HG03354 (cell line): Measurements from ENCODE around the gene TAAR9.
"Not testable (repeated sequence)": the region's sequence is repeated elsewhere in the genome, so short reads cannot be mapped to it uniquely, and the experiment has no call there.

Experiments used
- ATAC-seq: cut with Tn5 transposase; IDR thresholded peaks from one replicate; pipeline ENCODE4 v1.9.1; 2021; ENCODE audit warnings: mild to moderate bottlenecking; ENCODE audit not compliant: unreplicated experiment, poor library complexity, severe bottlenecking

Gene TAAR9

GRCh38 chr6:132512638-132513632 lies 25.1 kb upstream of the TAAR9 start, which contains the start of gene STX7:
Gene STX7 (minus strand): TSS chr6:132513116. CDS start chr6:132503530, 9,586 bp downstream.
- peak; percentile 93 for ATAC-seq

GRCh38 chr6:132513831-132514545 lies 24.1 kb upstream of the TAAR9 start:
- no peak for ATAC-seq

DNA sequence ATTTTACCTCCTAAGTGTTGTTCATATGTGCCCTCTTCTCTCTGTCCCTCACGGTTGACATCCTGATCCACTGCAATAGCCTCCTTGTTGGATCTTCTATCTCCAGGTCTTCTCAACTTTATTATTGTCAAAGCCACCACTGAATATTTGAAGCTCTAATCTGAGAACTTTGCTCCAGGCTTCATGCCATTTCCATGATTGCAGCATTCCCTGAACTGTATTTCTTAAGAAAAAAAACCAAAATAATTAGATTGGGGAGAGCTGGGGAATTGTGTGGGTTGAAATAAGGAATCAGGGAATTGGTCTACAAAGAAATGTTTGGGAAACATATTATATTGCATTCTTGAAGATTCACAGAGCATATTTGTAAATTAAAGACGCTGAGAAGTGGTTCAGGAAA lies 22.7 kb upstream of the TAAR9 start:
- no peak for ATAC-seq

GRCh38 chr6:132520953-132521352 lies 17.1 kb upstream of the TAAR9 start:
- no peak for ATAC-seq

DNA sequence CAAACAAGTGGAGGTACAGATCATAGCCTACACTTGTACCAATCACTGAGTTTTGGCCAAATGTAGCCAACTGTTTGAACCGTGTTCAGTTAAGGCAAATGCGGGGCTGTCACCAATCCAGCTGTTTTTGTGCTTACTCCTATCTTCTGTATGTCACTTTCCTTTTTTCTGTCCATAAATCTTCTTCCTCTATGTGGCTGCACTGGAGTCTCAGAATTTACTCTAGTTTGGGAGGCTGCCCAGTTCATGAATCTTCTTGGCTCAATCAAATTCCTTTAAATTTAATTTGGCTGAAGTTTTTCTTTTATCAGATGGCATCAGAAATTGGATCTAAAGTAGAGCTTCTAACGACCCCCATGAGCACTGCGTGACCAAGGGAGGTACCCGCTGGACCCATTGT lies 13.4 kb upstream of the TAAR9 start:
- ATAC-seq, result no peak

DNA sequence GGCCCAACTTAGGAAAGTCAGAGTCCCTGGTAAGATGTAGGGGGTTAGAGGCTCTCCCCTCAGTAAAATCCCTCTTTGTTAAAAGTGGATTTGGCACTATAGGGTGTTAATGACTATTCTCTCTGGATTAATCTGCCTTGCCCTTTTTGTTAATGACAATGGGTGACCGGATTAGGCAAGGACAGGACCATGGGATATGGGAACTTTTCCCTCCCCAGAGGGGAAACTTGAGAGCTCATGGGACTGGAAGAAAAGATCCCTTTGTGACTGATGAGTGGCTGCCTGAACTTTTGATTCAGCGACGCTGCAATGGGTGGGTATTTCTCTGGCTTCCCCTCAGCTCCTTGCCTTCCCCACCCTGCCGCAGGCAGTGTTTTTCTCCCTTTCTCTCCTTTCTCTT lies 12.2 kb upstream of the TAAR9 start:
- no peak for ATAC-seq

- ATAC-seq, result no peak
Observed at GRCh38 chr6:132526461-132526860, 11.6 kb upstream of the TAAR9 start.

GRCh38 chr6:132527791-132528190 lies 10.3 kb upstream of the TAAR9 start:
- no peak for ATAC-seq

DNA sequence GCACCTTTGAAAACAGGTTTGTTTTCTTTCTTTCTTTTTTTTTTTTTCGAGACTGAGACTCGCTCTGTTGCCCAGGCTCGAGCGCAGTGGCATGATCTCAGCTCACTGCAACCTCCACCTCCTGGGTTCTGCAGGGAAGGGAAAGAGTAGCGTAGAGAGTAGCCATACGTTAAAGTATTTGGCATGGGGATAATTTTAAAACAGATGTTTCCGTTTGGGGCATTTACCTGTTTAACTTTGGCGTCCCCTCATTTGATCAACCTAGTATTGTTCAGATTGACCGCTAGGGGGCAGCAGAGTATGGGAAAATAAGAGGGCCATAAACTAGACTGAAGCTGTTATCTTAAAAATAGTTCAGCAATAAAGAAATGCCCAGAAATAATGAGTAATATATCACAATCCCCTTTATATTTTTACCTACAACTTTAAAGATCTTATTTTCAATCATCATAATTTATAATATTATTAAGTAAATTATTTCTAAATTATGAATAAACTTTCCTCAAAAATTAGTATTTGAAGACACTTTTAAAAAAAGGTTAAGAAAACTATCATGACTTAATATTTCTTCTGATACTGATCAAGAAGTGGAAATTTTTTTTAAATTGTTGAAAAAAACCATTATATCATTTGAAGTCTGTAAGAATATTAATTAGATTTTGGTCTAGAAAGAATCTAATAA lies 7.6 kb upstream of the TAAR9 start:
- ATAC-seq, result peak; percentile 90

DNA sequence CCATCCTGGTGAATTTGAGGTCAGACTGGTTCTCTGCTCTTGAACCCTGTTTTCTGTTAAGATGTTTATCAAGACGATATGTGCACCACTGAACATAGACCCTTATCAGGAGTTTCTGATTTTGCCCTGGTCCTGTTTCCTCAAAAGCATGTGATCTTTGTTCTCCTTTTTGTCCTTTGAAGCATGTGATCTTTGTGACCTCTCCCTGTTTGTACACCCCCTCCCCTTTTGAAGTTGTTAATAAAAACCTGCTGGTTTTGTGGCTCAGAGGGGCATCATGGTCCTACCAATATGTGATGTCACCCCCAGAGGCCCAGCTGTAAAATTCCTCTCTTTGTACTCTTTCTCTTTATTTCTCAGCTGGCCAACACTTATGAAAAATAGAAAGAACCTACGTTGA lies 3.5 kb upstream of the TAAR9 start:
- not testable (repeated sequence) for ATAC-seq

DNA sequence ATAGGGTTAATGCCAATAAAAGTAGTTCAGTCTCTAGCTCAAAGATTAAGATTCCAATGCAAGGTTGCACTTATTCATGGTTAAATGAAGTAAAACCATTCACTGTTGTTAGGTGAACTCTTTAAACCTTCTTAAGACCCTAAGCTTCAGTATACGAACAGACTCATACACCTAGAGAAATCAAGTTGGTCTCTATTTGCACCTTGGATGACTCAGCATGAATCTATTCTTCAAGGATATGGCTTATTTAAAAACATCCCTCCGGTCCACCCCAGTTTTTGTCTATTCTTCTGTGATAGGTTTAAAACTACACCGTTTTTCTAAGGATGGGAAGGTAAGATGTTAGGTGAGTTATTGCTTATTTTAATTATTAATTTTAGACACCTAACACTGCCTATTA lies 932 bp upstream of the TAAR9 start:
- no peak for ATAC-seq

- no peak for ATAC-seq
Observed at GRCh38 chr6:132544826-132545225, 6.7 kb downstream of the TAAR9 start.

DNA sequence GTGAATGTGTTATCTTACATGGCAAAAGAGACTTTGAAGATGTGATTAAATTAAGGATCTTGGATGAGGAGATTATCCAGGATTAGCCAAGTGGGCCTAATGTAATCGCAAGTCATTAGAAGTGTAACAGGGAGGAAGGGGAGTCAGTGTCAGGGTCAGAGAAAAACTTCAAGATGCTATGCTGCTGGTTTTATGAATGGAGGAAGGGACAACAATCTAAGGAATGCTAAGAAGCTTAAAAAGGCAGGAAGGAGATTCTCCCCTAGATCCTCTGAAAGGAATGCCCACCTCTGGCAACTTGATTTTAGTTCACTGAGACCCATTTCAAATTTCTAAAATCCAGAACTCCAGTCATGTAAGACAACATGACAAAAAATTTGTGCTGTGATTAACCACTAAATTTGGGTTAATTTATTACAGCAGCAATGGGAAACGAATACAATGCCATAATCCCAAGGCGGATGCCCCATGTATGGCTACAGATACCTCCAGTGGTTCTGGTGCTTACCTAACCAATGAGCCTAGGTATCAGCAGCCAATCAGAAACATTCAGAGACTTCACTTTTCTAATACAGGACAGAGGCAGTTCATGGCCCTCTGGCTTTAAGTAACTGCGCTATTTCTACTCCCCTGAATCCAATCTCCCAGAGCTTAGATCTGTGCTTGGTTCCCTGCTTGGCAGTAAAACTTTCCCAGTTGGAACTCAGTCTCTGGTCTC lies 10.8 kb downstream of the TAAR9 start:
- no peak for ATAC-seq

- no peak for ATAC-seq
Observed at GRCh38 chr6:132551214-132551613, 13.1 kb downstream of the TAAR9 start.

GRCh38 chr6:132552372-132552771 lies 14.3 kb downstream of the TAAR9 start, which contains the start of gene TAAR8:
Gene TAAR8 (plus strand): TSS chr6:132552672. CDS start chr6:132552693, 21 bp downstream.
- ATAC-seq, result no peak

GRCh38 chr6:132560087-132560486 lies 22.0 kb downstream of the TAAR9 start:
- ATAC-seq, result not testable (repeated sequence)

DNA sequence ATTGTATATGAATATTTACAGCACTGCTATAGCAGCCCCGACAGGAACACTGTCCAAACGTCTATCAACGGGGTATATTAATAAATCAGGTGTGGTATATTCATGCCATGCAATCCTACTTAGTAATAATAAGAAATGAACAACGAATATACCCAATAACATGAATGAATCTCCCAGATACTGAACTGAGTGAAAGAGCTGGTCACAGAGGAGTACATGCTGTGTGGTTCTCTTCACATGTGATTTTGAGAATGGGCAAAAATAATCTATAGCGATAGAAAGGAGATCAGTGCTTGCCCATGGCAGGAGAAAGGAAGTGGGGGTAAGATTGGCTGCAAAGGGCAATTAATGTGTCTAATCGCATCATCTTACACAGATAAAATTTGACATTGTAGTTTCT lies 28.3 kb downstream of the TAAR9 start:
- ATAC-seq, result no peak

GRCh38 chr6:132567566-132567965 lies 29.5 kb downstream of the TAAR9 start:
- ATAC-seq, result no peak

DNA sequence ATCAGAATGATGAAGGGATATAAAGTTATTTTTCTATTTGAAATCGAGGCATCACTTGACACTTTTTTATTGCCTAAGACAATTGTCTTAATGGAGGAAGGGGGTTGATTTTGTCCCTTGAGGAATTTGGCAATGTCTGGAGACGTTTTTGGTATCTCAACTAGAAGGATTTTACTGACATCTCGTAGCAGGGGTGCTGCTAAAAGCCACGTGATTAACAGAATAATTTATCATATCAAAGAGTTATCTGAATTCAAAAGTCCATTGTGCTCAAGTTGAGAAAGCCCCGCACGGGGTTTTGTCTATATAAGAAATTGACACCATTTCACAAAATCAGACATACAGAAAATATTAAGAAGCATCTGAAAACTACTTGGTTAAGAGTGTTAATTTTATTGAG lies 30.5 kb downstream of the TAAR9 start:
- no peak for ATAC-seq

- ATAC-seq, result no peak
Observed at GRCh38 chr6:132569170-132569569, 31.1 kb downstream of the TAAR9 start.
